ENCODE results near the gene VDR.

Gene VDR

DNA sequence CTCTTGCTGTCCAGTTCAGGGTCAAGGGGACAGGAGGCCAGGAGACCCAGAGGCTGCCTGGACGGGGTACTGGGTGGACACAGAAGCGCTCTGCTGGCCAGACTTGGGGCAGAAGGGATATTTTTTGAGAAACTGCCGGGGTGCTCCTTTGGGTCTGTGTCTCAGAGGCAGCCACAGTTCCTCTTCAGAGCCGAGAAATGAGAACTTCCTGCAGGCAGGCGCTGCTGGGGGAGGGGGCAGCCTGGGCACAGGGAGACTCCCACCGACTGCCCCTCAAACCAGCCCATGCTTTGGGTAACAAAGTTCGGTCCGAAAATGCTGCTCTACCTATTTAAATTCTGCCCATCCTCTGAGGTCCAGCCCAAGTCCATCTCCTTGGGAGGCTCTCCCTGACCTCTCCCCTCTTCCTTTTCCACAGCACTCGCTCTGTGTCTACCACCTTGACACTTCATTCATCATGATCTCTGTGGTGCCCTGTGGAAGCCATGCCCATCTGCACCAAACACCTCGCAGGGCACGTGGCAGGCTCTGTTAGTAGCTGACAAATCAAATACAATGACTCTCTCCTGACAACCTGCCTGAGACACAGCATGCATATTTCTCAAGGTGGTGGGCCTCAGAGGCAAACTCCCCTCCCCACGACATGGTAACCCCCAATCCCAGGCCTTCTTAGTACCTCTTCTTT is 101.5 kb downstream of the VDR start:
- H3K4me1 ChIP-seq (ENCODE audit: control insufficient read depth, low read length) = peaks cover 84% of the 10 kb centered on the region
- H3K4me2 ChIP-seq (ENCODE audit: low read length) = peak overlapping the region; percentile 42
- H3K27me3 ChIP-seq (ENCODE audit: control insufficient read depth, low read length) = no peaks in the 10 kb centered on the region
- H3F3A ChIP-seq (ENCODE audit: control insufficient read depth, insufficient read depth) = peaks cover 5% of the 10 kb centered on the region; the same call in 1 of the 2 replicates
- H3K79me2 ChIP-seq (ENCODE audit: control insufficient read depth, low read length) = peaks cover 100% of the 10 kb centered on the region
- H3K27ac ChIP-seq (ENCODE audit: low read depth, low read length) = peak overlapping the region; percentile 22
- H3K36me3 ChIP-seq (ENCODE audit: control insufficient read depth, low read length) = peaks cover 95% of the 10 kb centered on the region
- no peaks in the 10 kb centered on the region for H3K9me3 ChIP-seq (ENCODE audit: control insufficient read depth, insufficient read depth, low read length)
- TF ChIP-seq EZH2phosphoT487 (IDR thresholded peaks at IDR 0.05; ENCODE audit: borderline replicate concordance, low read length) = no peak
- TF ChIP-seq, protein P1, sequence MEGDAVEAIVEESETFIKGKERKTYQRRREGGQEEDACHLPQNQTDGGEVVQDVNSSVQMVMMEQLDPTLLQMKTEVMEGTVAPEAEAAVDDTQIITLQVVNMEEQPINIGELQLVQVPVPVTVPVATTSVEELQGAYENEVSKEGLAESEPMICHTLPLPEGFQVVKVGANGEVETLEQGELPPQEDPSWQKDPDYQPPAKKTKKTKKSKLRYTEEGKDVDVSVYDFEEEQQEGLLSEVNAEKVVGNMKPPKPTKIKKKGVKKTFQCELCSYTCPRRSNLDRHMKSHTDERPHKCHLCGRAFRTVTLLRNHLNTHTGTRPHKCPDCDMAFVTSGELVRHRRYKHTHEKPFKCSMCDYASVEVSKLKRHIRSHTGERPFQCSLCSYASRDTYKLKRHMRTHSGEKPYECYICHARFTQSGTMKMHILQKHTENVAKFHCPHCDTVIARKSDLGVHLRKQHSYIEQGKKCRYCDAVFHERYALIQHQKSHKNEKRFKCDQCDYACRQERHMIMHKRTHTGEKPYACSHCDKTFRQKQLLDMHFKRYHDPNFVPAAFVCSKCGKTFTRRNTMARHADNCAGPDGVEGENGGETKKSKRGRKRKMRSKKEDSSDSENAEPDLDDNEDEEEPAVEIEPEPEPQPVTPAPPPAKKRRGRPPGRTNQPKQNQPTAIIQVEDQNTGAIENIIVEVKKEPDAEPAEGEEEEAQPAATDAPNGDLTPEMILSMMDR (IDR thresholded peaks at IDR 0.05; ENCODE audit: low read depth, low read length, poor library complexity, severe bottlenecking) = no peak
- H3K4me3 ChIP-seq (ENCODE audit: low read length) = peak overlapping the region; percentile 25; the same call in 1 of the 2 replicates
- peaks cover 45% of the 10 kb centered on the region; the same call in 1 of the 2 replicates for H4K20me1 ChIP-seq (ENCODE audit: control insufficient read depth, insufficient read depth, low read depth, low read length)
- H3K9me2 ChIP-seq (replicated peaks; ENCODE audit: control insufficient read depth, low read length) = no peaks in the 10 kb centered on the region

DNA sequence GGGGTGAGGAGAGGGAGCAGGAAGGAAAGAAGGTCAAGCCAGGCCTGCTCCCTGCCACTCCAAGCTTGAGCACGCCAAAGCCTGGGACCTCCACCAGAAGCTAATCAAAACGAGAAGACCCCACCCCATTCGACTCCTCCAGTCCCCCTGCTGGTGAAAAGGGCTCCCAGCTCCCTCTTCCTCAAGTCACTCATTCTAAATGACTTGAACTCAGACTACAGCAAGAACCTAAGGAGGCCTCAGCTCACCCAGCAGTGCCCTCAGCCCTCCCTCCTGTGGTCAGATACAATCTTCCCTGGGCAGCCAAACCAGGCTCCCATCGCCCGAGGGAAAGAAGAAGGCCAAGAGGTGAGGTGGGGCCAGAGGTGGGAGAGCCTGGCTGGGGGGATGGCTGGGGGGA is 102.5 kb downstream of the VDR start:
- no peaks in the 10 kb centered on the region for H3K9me2 ChIP-seq (replicated peaks; ENCODE audit: control insufficient read depth, low read length)
- no peak overlapping the region for H3K4me2 ChIP-seq (ENCODE audit: low read length)
- TF ChIP-seq EZH2phosphoT487 (IDR thresholded peaks at IDR 0.05; ENCODE audit: borderline replicate concordance, low read length) = no peak
- TF ChIP-seq, protein P1 (IDR thresholded peaks at IDR 0.05; ENCODE audit: low read depth, low read length, poor library complexity, severe bottlenecking) = peak; percentile 44
- peaks cover 74% of the 10 kb centered on the region for H3K4me1 ChIP-seq (ENCODE audit: control insufficient read depth, low read length)
- H3F3A ChIP-seq (ENCODE audit: control insufficient read depth, insufficient read depth) = peaks cover 5% of the 10 kb centered on the region; the same call in 1 of the 2 replicates
- no peaks in the 10 kb centered on the region for H3K9me3 ChIP-seq (ENCODE audit: control insufficient read depth, insufficient read depth, low read length)
- no peaks in the 10 kb centered on the region for H3K27me3 ChIP-seq (ENCODE audit: control insufficient read depth, low read length)
- peaks cover 90% of the 10 kb centered on the region for H3K79me2 ChIP-seq (ENCODE audit: control insufficient read depth, low read length)
- peaks cover 95% of the 10 kb centered on the region for H3K36me3 ChIP-seq (ENCODE audit: control insufficient read depth, low read length)
- H3K4me3 ChIP-seq (ENCODE audit: low read length) = no peak overlapping the region
- no peak overlapping the region for H3K27ac ChIP-seq (ENCODE audit: low read depth, low read length)
- H4K20me1 ChIP-seq (ENCODE audit: control insufficient read depth, insufficient read depth, low read depth, low read length) = peaks cover 37% of the 10 kb centered on the region; the same call in 1 of the 2 replicates

DNA sequence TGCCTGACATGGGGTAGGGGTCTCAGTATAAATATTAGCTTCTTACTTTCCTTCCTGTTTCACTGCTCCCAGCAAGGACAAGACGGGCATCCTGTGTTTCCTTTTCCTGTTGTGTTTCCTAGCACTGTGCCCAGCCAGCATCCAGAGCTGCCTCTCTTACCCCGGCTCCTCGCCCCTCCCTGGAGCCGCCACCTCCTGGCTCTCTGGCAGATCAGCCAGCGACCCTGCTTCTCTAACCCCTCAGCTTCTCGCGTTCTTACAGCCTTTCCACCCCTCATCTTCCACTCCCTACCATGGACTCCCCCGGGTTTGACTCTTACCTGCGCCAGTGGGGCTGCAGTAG is 102.9 kb downstream of the VDR start:
- Histone ChIP-seq H3K27me3 (ENCODE audit: control insufficient read depth, low read length) (no peaks in the 10 kb centered on the region), H3F3A (ENCODE audit: control insufficient read depth, insufficient read depth) (peaks cover 5% of the 10 kb centered on the region; the same call in 1 of the 2 replicates), H3K9me2 (replicated peaks; ENCODE audit: control insufficient read depth, low read length) (no peaks in the 10 kb centered on the region), H4K20me1 (ENCODE audit: control insufficient read depth, insufficient read depth, low read depth, low read length) (peaks cover 35% of the 10 kb centered on the region; the same call in 1 of the 2 replicates), H3K36me3 (ENCODE audit: control insufficient read depth, low read length) (peaks cover 95% of the 10 kb centered on the region), H3K27ac (ENCODE audit: low read depth, low read length) (no peak overlapping the region), H3K4me1 (ENCODE audit: control insufficient read depth, low read length) (peaks cover 70% of the 10 kb centered on the region), H3K79me2 (ENCODE audit: control insufficient read depth, low read length) (peaks cover 85% of the 10 kb centered on the region), H3K4me2 (ENCODE audit: low read length) (no peak overlapping the region), H3K9me3 (ENCODE audit: control insufficient read depth, insufficient read depth, low read length) (no peaks in the 10 kb centered on the region), H3K4me3 (ENCODE audit: low read length) (no peak overlapping the region)
- TF ChIP-seq, protein P1 (IDR thresholded peaks at IDR 0.05; ENCODE audit: low read depth, low read length, poor library complexity, severe bottlenecking) = no peak
- TF ChIP-seq EZH2phosphoT487 (IDR thresholded peaks at IDR 0.05; ENCODE audit: borderline replicate concordance, low read length) = no peak
